KOPT-K1 (cell line): Measurements from ENCODE around the gene RAB38.

Source experiments
- H3K27ac ChIP-seq: fragments of 200-600 bp; sonication (generic); 2 replicates; pipeline ENCODE4 v1.5.1; 2016; ENCODE audit warnings: antibody characterized with exemption, mild to moderate bottlenecking, low read depth, low read length; ENCODE audit not compliant: poor library complexity, severe bottlenecking
- H3K36me3 ChIP-seq: fragments of 200-600 bp; sonication (generic); 2 replicates; pipeline ENCODE4 v1.5.1; 2017; ENCODE audit warnings: antibody characterized with exemption, mild to moderate bottlenecking, low read length, moderate library complexity; ENCODE audit not compliant: insufficient read depth
- H3K9me3 ChIP-seq: fragments of 200-600 bp; sonication (generic); 2 replicates; pipeline ENCODE4 v1.5.1; 2017; ENCODE audit warnings: antibody characterized with exemption, low read length, mild to moderate bottlenecking; ENCODE audit not compliant: insufficient read depth, poor library complexity, severe bottlenecking

RAB38 gene

GRCh38 chr11:88174709-88175568, at the start of gene RAB38:
RAB38 (minus strand) TSS chr11:88175443; CDS start chr11:88175384, 59 bp downstream.
- no peak within 1 kb of the TSS for H3K27ac ChIP-seq
- H3K9me3 ChIP-seq = no peaks in the 10 kb centered on the region
- no peaks in the 10 kb centered on the region for H3K36me3 ChIP-seq

GRCh38 chr11:88213406-88213805, 38.2 kb upstream of the RAB38 start:
- no peaks in the 10 kb centered on the region for H3K9me3 ChIP-seq
- H3K36me3 ChIP-seq = no peaks in the 10 kb centered on the region
- H3K27ac ChIP-seq = no peak overlapping the region

- no peaks in the 10 kb centered on the region for H3K36me3 ChIP-seq
- no peaks in the 10 kb centered on the region for H3K9me3 ChIP-seq
- no peak overlapping the region for H3K27ac ChIP-seq
Observed at GRCh38 chr11:88212300-88212699, 37.1 kb upstream of the RAB38 start.

- Histone ChIP-seq H3K27ac (no peak overlapping the region), H3K36me3 (no peaks in the 10 kb centered on the region), H3K9me3 (no peaks in the 10 kb centered on the region)
Observed at GRCh38 chr11:88208745-88209144, 33.5 kb upstream of the RAB38 start.

- no peaks in the 10 kb centered on the region for H3K9me3 ChIP-seq
- no peak overlapping the region for H3K27ac ChIP-seq
- H3K36me3 ChIP-seq = no peaks in the 10 kb centered on the region
Observed at GRCh38 chr11:88206751-88207150, 31.5 kb upstream of the RAB38 start.

GRCh38 chr11:88204353-88204752, 29.1 kb upstream of the RAB38 start:
- Histone ChIP-seq H3K27ac (no peak overlapping the region), H3K9me3 (no peaks in the 10 kb centered on the region), H3K36me3 (no peaks in the 10 kb centered on the region)

GRCh38 chr11:88203604-88204003, 28.4 kb upstream of the RAB38 start:
- no peaks in the 10 kb centered on the region for H3K36me3 ChIP-seq
- no peaks in the 10 kb centered on the region for H3K9me3 ChIP-seq
- H3K27ac ChIP-seq = no peak overlapping the region

- Histone ChIP-seq H3K36me3 (no peaks in the 10 kb centered on the region), H3K27ac (no peak overlapping the region), H3K9me3 (no peaks in the 10 kb centered on the region)
Observed at GRCh38 chr11:88202498-88202897, 27.3 kb upstream of the RAB38 start.

- peaks cover 9% of the 10 kb centered on the region for H3K9me3 ChIP-seq
- H3K27ac ChIP-seq = no peak overlapping the region
- H3K36me3 ChIP-seq = no peaks in the 10 kb centered on the region
Observed at GRCh38 chr11:88196393-88196792, 21.1 kb upstream of the RAB38 start.

GRCh38 chr11:88195908-88196307, 20.7 kb upstream of the RAB38 start:
- Histone ChIP-seq H3K9me3 (peaks cover 9% of the 10 kb centered on the region), H3K36me3 (no peaks in the 10 kb centered on the region), H3K27ac (no peak overlapping the region)

- H3K27ac ChIP-seq = no peak overlapping the region
- H3K36me3 ChIP-seq = no peaks in the 10 kb centered on the region
- H3K9me3 ChIP-seq = peaks cover 9% of the 10 kb centered on the region
Observed at GRCh38 chr11:88194990-88195389, 19.7 kb upstream of the RAB38 start.

- Histone ChIP-seq H3K36me3 (no peaks in the 10 kb centered on the region), H3K9me3 (peaks cover 9% of the 10 kb centered on the region), H3K27ac (no peak overlapping the region)
Observed at GRCh38 chr11:88193278-88193677, 18.0 kb upstream of the RAB38 start.

- Histone ChIP-seq H3K36me3 (no peaks in the 10 kb centered on the region), H3K9me3 (no peaks in the 10 kb centered on the region), H3K27ac (no peak overlapping the region)
Observed at GRCh38 chr11:88188932-88189253, 13.7 kb upstream of the RAB38 start.

GRCh38 chr11:88188251-88188931, 13.1 kb upstream of the RAB38 start:
- Histone ChIP-seq H3K36me3 (no peaks in the 10 kb centered on the region), H3K9me3 (no peaks in the 10 kb centered on the region), H3K27ac (no peak overlapping the region)

GRCh38 chr11:88183233-88183632, 8.0 kb upstream of the RAB38 start:
- Histone ChIP-seq H3K36me3 (no peaks in the 10 kb centered on the region), H3K9me3 (no peaks in the 10 kb centered on the region), H3K27ac (no peak overlapping the region)

- Histone ChIP-seq H3K9me3 (no peaks in the 10 kb centered on the region), H3K27ac (no peak overlapping the region), H3K36me3 (no peaks in the 10 kb centered on the region)
Observed at GRCh38 chr11:88181776-88182175, 6.5 kb upstream of the RAB38 start.
